Type B pancreatic cell (in vitro differentiated cells): Measurements from ENCODE around the gene NPHP4. TPM values are rescaled to one million over a fixed set of nuclear protein-coding genes. Genes with fewer than 3 reads are reported as not detected.

Experiments used
- DNase-seq: peaks from one replicate; pipeline ENCODE4 v3.0.0; 2021; ENCODE audit warnings: mixed read lengths; ENCODE audit not compliant: unreplicated experiment; ENCODE audit errors: extremely low spot score
- H3K27ac Mint-ChIP-seq: 2 replicates; pipeline ENCODE4 v1.8.0; 2021; ENCODE audit warnings: mild to moderate bottlenecking, mixed read lengths
- H3K27me3 Mint-ChIP-seq: 2 replicates; pipeline ENCODE4 v1.8.0; 2021; ENCODE audit warnings: mixed read lengths
- H3K36me3 Mint-ChIP-seq: 2 replicates; pipeline ENCODE4 v1.8.0; 2021; ENCODE audit warnings: mixed read lengths
- H3K4me1 Mint-ChIP-seq: one replicate; pipeline ENCODE4 v1.8.0; 2021; ENCODE audit warnings: mixed read lengths; ENCODE audit not compliant: unreplicated experiment
- H3K4me3 Mint-ChIP-seq: 2 replicates; pipeline ENCODE4 v1.8.0; 2021; ENCODE audit warnings: mild to moderate bottlenecking, mixed read lengths
- H3K9me3 Mint-ChIP-seq: 2 replicates; pipeline ENCODE4 v1.8.0; 2021; ENCODE audit warnings: mixed read lengths
- total RNA-seq: library from RNA; stranded (reverse); gene quantifications from 2 replicates; pipeline ENCODE4 v1.2.1, GENCODE V29; 2021; ENCODE audit warnings: low replicate concordance
- TF ChIP-seq, protein P1 (sequence below): fragments of 200-600 bp; sonication (generic); conservative IDR thresholded peaks from 2 replicates; pipeline ENCODE4 v1.5.0; 2021; ENCODE audit warnings: antibody characterized with exemption, mild to moderate bottlenecking

Gene NPHP4
- total RNA-seq, 1 donor from 2014 or later: 21.7 TPM

DNA sequence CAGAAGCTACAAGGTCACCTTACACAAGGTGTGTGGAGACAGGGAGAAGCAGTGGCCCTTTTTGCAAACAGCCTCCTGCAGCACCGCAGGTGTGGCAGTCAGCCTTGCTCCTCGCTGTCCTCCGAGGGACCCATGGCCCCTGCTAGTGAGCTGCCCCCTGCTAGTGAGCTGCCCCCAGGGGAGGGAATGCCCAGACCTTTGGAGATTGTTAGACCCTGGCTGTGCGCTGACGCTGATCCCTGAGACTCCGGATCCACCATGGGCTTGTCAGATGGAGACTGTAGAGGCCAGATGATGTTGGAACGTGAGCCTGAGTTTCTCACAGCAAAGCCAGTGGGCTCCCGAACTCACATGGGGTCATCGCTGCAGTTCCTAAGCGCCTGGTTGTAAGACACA, 172.2 kb downstream of the NPHP4 start:
- Mint-ChIP-seq H3K4me1 (no peaks in the 10 kb centered on the region), H3K9me3 (no peaks in the 10 kb centered on the region), H3K36me3 (no peaks in the 10 kb centered on the region), H3K27ac (no peak overlapping the region), H3K4me3 (no peak overlapping the region), H3K27me3 (peaks cover 12% of the 10 kb centered on the region)
- TF ChIP-seq, protein P1, sequence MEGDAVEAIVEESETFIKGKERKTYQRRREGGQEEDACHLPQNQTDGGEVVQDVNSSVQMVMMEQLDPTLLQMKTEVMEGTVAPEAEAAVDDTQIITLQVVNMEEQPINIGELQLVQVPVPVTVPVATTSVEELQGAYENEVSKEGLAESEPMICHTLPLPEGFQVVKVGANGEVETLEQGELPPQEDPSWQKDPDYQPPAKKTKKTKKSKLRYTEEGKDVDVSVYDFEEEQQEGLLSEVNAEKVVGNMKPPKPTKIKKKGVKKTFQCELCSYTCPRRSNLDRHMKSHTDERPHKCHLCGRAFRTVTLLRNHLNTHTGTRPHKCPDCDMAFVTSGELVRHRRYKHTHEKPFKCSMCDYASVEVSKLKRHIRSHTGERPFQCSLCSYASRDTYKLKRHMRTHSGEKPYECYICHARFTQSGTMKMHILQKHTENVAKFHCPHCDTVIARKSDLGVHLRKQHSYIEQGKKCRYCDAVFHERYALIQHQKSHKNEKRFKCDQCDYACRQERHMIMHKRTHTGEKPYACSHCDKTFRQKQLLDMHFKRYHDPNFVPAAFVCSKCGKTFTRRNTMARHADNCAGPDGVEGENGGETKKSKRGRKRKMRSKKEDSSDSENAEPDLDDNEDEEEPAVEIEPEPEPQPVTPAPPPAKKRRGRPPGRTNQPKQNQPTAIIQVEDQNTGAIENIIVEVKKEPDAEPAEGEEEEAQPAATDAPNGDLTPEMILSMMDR: no peak
- DNase-seq: no peak

- H3K27ac Mint-ChIP-seq: no peak overlapping the region
- H3K4me3 Mint-ChIP-seq: no peak overlapping the region
- no peaks in the 10 kb centered on the region for H3K9me3 Mint-ChIP-seq
- H3K27me3 Mint-ChIP-seq: peaks cover 12% of the 10 kb centered on the region
- H3K36me3 Mint-ChIP-seq: no peaks in the 10 kb centered on the region
- no peaks in the 10 kb centered on the region for H3K4me1 Mint-ChIP-seq
- no peak for DNase-seq
- TF ChIP-seq, protein P1: no peak
Measured at GRCh38 chr1:5819391-5820025, 172.7 kb downstream of the NPHP4 start.

GRCh38 chr1:5818755-5819154, 173.5 kb downstream of the NPHP4 start:
- DNase-seq: no peak
- Mint-ChIP-seq H3K9me3 (no peaks in the 10 kb centered on the region), H3K4me1 (no peaks in the 10 kb centered on the region), H3K27ac (no peak overlapping the region), H3K36me3 (no peaks in the 10 kb centered on the region), H3K4me3 (no peak overlapping the region), H3K27me3 (peaks cover 13% of the 10 kb centered on the region)
- TF ChIP-seq, protein P1: no peak

- TF ChIP-seq, protein P1: no peak
- no peaks in the 10 kb centered on the region for H3K36me3 Mint-ChIP-seq
- no peak overlapping the region for H3K27ac Mint-ChIP-seq
- DNase-seq: no peak
- H3K4me1 Mint-ChIP-seq: no peaks in the 10 kb centered on the region
- peaks cover 27% of the 10 kb centered on the region for H3K27me3 Mint-ChIP-seq
- H3K9me3 Mint-ChIP-seq: no peaks in the 10 kb centered on the region
- no peak overlapping the region for H3K4me3 Mint-ChIP-seq
Measured at GRCh38 chr1:5815716-5816115, 176.5 kb downstream of the NPHP4 start.

DNA sequence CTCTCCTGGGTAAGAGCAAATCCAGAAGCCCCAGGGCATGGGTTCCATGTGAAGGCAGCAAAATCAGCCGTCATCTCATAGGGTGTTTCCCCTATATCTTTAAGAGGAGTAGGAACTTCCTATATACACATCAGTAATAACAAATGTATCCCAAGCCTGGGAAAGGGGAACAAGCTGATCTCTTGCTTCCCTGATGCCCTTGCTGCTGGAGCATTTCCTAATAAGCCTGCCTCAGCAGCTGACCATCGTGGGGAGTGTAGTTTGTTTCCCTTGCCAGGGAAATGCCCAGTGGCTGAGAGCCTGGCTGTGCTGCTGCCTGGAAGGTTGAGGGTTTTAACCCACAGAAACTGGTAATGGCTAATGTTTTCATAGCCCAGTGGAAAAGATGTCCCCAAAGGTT, 177.0 kb downstream of the NPHP4 start:
- TF ChIP-seq, protein P1: no peak
- Mint-ChIP-seq H3K27me3 (peaks cover 25% of the 10 kb centered on the region), H3K27ac (no peak overlapping the region), H3K36me3 (no peaks in the 10 kb centered on the region), H3K4me3 (no peak overlapping the region), H3K9me3 (no peaks in the 10 kb centered on the region), H3K4me1 (no peaks in the 10 kb centered on the region)
- no peak for DNase-seq
